GM15510 (cell line): ENCODE data around the gene CBX3.
A peak's percentile ranks its signal among the peaks of the same experiment; 100 is the strongest.

Source experiments
- POLR2A ChIP-seq: IDR thresholded peaks from 3 replicates; pipeline ENCODE4 v1.6.1; 2011; ENCODE audit warnings: borderline replicate concordance; ENCODE audit not compliant: insufficient read length; ENCODE audit errors: extremely low read depth

Gene CBX3

DNA sequence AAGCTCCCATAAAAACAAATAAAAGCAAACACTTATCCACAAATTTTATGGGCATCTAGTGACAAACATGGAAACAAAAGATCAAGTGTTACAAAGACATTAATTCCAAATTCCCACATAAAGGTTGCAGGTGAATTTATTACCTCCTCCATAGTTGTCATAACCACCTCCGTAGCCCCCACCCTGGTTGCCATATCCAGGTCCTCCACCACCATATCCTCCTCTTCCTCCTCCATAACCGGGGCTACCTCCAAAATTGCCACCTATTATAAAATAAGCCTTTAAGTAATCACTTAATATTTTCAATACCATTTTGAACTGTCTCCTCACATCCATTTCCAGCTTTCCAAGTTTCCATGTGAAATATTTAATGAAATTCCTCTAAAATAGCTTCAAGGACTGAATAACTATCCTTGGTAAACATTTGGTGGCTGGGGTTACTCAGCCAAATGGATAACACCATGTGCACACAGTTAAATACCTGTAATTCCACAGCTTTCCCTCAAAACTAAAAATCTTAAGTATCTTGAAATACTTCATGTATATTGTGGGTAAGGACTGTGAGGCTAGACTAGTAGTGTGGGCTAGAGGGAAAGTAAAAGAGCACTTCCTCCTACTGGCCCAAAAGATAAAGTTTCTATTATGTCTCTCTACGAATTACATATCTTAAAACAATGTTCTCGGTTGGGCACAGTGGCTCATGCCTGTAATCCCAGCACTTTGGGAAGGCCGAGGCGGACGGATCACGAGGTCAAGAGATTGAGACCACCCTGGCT is 7.9 kb upstream of the CBX3 start:
- no peak for TF ChIP-seq POLR2A

DNA sequence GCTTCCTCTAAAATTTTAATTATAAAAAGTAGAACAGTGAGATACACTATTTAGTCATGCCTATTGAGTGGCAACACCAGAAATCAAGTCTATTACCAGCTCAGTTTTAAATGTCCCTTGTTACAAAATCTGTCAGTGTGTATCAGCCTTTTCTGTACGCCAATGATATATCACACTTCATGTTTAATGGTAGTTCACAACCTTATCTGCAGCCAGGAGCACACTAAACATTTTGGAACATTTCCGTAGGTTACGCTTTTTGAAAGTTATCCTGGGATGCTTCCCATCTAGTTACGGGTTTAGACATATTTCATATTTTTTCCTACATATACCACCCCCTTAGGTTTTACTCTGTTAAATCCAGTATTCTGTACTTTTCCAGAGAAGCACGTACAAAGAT is 6.4 kb upstream of the CBX3 start:
- no peak for TF ChIP-seq POLR2A

DNA sequence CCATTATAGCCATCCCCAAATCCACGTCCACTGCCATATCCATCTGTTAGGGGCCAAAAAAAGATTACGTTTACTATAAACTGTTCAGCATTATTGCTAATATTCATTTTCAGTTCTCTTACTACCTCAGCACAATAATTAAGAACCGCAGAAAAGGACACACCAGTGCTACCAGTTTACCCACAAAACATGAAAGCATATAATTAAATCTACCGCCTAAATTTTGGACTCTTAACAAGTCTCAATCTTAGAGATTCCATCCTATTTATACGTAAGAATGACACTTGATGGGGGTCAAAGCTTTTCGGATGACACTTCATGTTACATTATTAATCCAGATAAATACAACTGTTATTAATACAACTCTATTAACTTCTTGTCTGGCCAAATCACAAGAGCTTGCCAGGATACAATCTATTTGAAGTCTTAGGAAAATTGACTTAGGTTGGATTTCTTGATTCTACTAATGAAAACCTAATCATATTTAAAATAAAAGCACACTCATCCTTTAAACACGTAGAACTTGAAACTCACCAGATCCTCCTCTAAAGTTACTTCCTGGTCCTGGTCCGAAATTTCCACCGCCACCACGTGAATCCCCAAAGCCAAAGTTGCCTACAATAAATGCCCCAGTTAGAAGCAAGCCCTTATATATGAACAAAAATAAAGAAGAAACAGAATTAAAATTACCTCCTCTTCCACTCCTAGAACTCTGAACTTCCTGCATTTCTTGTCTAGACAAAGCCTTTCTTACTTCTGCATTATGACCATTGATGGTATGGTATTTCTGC is 5.5 kb upstream of the CBX3 start:
- TF ChIP-seq POLR2A = no peak

DNA sequence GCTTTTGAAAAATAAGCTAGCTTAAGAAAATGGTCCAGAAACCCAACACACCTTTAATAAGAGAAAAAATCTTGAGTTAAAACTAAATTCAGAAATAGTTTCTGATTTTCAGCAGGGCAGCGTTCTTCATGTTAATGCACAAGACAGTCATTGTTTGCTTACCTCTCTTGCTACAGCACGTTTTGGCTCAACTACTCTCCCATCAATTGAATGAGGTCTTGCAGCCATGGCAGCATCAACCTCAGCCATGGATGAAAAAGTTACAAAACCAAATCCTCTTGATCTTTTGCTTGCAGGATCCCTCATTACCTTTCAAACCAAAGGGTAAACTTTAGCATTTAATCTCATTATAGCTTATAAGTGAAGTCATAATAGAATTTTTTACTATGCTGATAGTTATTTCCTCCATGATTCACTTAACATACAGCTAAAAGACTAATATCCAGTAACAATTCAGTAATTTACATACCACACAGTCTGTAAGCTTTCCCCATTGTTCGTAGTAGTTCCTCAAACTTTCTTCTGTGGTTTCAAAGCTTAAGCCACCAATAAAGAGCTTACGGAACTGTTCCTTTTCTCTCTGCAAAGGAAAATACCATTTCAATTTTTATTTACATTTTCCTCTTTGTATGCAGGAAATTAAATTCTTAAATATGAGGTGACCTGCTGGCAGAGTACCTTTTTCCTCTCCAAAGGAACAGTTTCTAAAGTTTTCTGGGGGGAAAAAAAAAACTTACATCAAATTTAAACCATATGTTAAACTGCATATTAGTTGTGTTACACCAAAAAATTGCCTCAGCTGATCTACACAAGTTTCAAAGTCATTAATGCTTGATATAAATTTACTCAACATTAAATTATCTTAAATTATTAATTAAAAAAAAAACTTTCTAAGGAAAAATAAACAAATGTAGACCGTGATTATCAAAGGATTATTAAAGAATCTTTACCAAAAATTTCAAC is 4.1 kb upstream of the CBX3 start:
- TF ChIP-seq POLR2A = no peak

DNA sequence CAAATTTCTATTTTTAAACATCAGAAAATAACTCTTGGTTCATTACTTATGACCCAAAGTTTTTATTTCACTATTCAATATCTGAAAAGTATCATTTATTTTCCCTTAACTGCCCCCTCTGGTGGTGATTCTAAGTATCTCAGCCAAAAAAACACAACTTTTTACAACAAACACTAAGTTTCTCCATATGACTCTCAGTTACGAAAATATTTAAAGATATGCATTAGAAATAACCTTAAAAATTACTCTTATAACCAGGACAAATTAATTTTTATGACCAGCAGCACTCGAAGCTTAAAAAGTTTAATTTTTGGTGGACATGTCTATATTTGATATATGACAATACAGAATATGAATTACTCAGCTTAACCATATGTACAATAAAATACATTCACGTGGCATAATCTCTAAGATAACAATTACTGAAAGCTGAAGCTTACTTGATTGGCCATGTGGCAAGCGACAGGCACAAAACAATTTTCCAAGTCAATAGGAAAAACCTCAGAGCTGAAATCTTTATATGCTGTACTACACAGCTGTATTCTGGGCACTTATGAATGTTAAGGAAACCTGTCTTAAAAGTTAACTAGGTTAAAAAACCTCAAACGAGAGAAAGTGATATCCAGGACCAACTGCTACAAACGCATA is 3.3 kb upstream of the CBX3 start:
- no peak for TF ChIP-seq POLR2A

DNA sequence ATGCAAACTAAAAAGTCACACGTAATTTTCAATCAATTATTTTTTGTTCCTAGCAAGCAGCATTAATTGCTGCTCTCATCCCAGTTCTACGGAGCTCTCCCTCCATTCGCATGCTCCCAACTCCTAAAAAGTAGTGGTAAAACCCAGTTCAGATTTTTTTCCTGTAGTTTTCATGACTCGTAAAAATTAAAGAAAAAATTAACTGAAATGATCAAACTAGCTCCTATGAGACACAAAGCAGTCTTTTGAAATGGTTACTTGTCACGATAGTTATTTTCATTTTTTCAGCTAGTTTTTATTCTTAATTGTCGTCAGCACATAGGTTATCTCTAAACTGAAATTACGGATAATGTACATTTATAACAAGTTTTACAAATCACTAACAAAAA is 2.8 kb upstream of the CBX3 start:
- TF ChIP-seq POLR2A = no peak

DNA sequence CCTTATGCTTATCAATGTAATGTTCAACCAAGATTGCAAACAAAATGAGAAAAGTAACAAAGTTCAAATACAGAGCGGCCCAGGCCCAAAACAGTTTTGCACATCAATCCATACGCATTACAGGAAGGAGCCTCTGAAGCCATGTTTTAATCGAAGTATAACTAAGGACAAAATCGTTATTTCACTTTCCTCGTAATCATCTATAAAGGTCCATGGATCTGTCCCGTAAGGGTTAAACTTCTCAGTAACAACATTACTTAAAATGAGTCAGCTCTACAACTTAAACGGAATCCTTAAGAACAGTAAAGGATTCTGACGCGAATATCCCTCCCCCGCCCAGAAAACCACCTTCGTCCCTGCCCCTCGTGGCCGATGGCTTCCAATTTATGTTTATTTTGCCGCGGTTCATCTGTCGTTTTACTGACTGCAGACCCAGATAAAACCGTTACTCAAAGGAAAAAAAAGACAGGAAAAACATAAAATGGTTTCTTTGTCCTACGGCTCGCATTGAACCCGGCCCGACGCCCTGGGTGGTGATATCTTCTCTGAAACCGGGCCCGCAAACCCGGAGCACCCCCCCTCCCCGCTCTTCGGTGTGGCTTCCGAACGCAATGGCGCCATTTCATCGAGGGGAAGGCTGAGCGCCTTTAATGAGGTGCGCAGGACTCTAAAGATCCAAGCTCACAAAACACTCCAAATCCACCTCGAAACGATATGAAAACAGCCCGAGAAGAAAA is 2.1 kb upstream of the CBX3 start:
- no peak for TF ChIP-seq POLR2A

DNA sequence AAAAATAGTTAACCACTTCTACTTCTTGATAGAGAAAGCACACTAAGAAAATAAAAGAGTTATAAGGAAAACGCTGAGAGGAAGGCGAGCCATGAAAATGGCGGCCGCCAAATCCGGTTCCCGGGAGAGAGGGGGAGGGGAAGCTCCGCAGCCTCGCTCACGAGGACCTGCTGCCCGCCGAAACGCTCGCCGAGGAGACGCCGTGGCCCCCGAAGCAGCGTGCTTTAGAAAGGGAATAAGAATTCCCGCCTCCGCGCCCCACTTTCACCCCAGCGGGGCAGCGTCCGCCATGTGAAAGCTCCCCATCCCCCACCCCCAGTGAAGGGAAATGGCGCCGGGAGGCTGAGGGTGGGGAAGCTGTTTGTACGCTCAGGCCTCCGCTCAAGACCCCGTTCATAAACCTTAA is 1.5 kb upstream of the CBX3 start:
- TF ChIP-seq POLR2A = no peak

DNA sequence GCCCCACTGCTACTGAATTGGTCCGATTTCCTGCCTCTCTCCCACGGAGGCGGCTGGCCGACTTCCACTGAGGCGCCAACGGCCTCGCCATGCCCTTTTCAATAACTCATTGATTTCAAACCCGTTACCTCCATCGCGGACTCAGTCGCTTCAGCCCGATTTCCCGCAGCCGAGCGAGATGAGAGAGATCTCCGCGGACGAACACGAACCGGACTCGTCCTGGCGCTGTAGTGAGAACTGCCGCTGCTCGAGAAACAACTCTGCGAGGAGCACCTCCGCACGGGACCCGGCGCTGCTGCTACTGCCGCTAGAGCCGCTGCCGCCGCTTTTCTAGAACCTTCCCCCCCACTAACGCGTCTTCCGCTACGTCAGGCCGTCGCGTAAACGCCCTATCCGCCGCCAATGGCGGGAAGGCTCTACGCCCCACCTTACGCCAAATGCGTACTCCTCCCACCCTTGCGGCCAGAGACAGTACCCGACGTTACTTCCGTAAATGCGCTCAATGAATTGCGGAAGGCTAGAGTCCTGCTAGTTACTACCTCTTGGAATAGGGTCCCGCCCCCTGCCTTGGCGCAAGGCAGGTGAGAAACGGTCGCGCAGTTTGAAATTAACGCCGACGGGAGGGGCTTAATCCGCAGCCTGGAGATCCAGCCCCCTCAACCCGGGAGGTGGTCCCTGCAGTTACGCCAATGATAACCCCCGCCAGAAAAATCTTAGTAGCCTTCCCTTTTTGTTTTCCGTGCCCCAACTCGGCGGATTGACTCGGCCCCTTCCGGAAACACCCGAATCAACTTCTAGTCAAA is 900 bp upstream of the CBX3 start, which contains the start of gene HNRNPA2B1:
HNRNPA2B1 (minus strand) TSS at position 303 of the 803 bp plus-strand sequence; CDS start at position 134, 169 bp downstream.
- TF ChIP-seq POLR2A = peak; percentile 100

DNA sequence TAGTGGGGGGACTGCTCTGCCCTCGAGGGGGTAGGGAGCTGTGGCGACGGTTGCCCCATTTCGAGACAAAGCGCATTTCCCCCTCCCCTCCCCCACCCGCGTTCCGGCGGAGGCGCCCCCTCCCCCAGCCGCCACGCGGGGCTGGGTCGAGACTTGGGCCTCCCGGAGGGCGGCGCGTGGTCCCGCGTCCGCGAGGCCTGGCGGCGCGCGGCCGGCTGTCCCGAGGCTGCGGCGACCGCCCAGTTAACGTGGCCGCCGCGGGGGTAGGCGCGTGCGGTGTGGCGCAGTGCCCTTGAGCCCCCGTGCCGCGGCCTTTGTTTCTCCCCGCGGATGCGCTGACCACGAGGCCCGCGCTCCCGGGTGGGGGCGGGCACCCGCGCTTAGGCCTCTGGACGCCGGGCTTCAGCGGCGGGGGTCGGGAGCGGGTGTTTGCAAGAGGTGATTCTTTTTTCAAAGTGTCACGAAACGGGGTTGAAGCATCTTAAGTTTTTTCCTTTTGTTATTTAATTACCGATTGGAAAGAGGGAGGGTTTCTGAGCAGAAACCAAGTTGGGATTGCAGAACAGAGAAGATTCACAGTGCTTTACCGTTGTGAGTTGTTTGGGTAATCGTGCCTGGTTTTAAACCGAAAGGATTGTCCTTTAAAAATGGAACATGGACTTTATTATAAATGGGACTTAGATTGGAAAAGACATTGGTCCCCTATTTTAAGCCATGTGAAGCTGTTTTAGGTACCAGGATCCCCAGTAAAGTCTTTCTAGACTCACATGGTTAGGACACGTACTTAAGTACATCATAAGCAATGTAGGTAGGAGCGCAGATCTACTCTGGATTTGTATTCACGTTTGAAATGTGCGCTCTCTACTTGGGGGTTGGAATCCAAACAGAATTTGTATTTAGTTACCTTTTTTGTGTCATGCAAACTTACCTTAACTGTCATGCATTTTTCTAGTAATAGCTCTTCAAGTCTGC is 760 bp downstream of the CBX3 start:
- TF ChIP-seq POLR2A = no peak

DNA sequence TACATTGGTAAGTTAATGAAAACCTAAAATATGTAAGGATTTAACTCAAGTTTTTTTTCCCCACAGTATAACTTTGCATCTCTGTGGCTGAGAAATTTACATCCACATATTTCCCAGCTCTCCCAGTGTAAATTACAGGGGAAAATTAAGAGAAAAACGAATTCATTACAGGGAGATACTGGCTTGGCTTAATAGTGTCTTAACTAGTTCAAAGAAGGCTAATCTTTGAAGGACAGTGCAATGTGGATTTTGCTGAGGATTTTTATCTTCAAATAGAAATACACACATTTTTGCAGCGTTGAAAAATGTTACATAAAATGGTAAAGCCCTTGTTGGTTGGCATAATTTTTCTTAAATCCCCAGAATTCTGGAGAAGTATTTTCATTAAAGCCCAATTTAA is 1.5 kb downstream of the CBX3 start:
- no peak for TF ChIP-seq POLR2A

DNA sequence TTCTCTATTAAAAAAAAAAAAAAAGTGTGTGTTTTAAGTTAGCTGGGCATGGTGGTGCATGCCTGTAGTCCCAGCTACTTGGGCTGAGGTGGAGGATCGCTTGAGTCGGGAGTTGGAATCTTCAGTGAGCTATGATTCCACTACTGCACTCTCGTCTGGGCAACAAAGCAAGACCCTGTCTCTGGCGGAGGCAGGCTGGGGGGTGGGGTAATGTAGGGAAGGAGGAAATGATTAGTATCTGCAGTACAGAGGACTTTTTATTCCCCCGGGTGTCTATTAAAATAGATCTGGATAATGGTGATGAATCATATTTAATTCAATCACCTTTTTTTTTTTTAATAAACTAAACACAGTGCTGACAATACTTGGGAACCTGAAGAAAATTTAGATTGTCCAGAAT is 6.5 kb downstream of the CBX3 start:
- no peak for TF ChIP-seq POLR2A
